ENCODE measurements around the gene SNX25.

The SNX25 gene

GRCh38 chr4:185227131-185227551, 17.7 kb downstream of the SNX25 start:
- TF ChIP-seq POLR2AphosphoS5 (IDR thresholded peaks at IDR 0.05; ENCODE audit: low read depth, low read length) (no peak), REST (IDR thresholded peaks at IDR 0.05; ENCODE audit: insufficient read depth in 1 of 2, low read depth in 2 of 2, low read length in 2 of 2) (no peak), SIN3A (IDR thresholded peaks at IDR 0.05; ENCODE audit: borderline replicate concordance, insufficient read depth, low read length) (no peak)

DNA sequence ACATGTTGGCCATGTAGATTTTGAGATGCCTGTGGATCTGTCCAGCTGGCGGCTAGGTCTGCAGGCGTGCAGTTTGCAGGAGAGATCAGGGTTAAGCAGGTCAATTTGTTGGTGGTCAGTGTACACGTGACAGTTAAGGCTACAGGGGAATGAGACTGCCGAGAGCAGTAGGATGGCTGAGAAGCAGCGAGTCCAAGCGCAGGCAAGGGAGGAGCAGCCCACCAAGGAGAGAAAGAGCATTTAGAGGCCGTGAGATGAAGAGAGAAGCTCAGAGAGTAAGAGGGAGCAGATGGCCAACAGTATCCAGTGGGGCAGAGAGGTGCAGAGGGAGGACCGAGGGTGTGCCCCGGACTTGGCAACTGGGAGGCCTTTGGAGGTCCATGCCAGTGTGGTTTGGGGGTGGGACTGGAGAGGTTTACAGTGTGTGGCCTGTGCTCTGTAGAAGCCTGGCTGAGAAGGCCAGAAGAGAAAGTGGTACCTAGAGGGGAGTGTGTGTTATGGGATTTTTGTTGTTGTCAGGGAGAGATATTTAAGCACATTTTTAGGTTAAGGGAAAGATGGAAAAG, 18.4 kb downstream of the SNX25 start:
- TF ChIP-seq POLR2AphosphoS5 (IDR thresholded peaks at IDR 0.05; ENCODE audit: low read depth, low read length) (no peak), REST (IDR thresholded peaks at IDR 0.05; ENCODE audit: insufficient read depth in 1 of 2, low read depth in 2 of 2, low read length in 2 of 2) (no peak), TAF1 (IDR thresholded peaks at IDR 0.05; ENCODE audit: borderline replicate concordance, insufficient read depth, low read length) (no peak), SIN3A (IDR thresholded peaks at IDR 0.05; ENCODE audit: borderline replicate concordance, insufficient read depth, low read length) (no peak), FOXP2 (optimal IDR thresholded peaks at IDR 0.05; ENCODE audit: borderline replicate concordance, extremely low read depth, extremely low read length, insufficient read depth) (no peak)

DNA sequence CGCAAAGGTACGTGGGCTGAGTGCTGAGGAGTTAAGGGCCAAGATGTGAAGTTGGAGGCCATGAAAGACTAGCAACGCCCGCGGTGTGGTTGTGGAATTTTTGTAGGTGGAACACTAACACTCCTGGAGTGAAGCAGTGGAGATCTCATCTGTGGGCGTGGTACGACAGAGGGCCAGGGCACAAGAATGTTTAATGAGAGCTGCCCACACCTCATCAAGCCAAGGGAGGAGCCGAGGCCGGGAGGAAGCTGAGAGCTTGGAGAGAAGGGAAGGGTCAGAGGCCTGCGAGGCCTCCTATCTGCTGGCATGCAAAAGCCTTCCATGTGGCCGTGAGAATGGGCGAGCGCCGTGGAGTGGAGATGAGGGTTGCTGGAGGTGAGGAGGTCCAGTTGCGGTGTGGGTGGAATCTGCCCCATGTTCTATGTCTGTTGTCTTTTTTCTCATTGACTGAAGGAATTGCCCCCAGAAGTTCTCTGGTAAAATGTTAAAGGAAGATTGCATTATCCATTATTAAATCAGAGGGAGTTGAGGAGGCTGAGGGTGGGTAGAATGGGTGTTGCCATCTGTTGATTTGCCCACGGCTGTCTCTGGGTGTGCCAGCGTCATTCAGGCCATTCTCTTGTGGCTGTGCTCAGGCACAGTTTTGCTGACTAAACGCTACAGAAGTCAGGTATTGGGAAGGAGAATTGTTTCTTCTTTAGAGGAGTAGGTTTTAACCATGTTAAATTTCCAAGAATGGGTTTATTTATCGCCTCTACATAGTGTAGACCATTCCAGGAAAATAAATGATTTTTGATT, 19.8 kb downstream of the SNX25 start:
- TF ChIP-seq TAF1 (IDR thresholded peaks at IDR 0.05; ENCODE audit: borderline replicate concordance, insufficient read depth, low read length) (no peak), REST (IDR thresholded peaks at IDR 0.05; ENCODE audit: insufficient read depth in 1 of 2, low read depth in 2 of 2, low read length in 2 of 2) (no peak), FOXP2 (optimal IDR thresholded peaks at IDR 0.05; ENCODE audit: borderline replicate concordance, extremely low read depth, extremely low read length, insufficient read depth) (no peak), SIN3A (IDR thresholded peaks at IDR 0.05; ENCODE audit: borderline replicate concordance, insufficient read depth, low read length) (no peak), POLR2AphosphoS5 (IDR thresholded peaks at IDR 0.05; ENCODE audit: low read depth, low read length) (no peak)

GRCh38 chr4:185232370-185232769, 23.0 kb downstream of the SNX25 start:
- TF ChIP-seq POLR2AphosphoS5 (IDR thresholded peaks at IDR 0.05; ENCODE audit: low read depth, low read length) (no peak), REST (IDR thresholded peaks at IDR 0.05; ENCODE audit: insufficient read depth in 1 of 2, low read depth in 2 of 2, low read length in 2 of 2) (no peak), TAF1 (IDR thresholded peaks at IDR 0.05; ENCODE audit: borderline replicate concordance, insufficient read depth, low read length) (no peak), FOXP2 (optimal IDR thresholded peaks at IDR 0.05; ENCODE audit: borderline replicate concordance, extremely low read depth, extremely low read length, insufficient read depth) (no peak), SIN3A (IDR thresholded peaks at IDR 0.05; ENCODE audit: borderline replicate concordance, insufficient read depth, low read length) (no peak)
